C4-2B (cell line): Measurements from ENCODE around the gene TNNC1.

Experiments used
- CTCF ChIP-seq: fragments of 450-650 bp; conservative IDR thresholded peaks from 2 replicates; pipeline ENCODE4 v1.5.1; 2017; ENCODE audit warnings: mild to moderate bottlenecking
- ZFX ChIP-seq: fragments of 450-650 bp; IDR thresholded peaks from 2 replicates; pipeline ENCODE4 v1.6.1; 2017

DNA sequence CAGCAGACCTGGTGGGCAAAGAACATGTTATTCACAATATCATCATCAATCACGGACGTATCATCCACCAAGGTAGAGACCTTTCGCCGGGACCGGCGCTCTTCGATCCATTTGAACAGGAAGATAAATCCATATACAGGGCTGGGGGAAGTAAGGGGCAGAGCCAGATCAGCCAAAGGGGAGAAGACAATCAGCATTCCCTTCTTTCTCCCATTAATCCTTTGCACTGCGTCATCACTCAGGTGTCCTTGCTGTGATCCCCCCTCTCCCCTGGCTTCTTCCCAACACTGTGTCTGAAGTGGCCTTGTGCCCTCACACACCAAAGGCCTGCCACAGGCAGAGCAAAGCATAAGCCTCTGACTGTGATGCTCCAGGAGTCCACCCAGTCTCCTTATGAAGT lies 45.4 kb downstream of the TNNC1 start:
- TF ChIP-seq CTCF (no peak), ZFX (no peak)
